SKM-1 treated with dmso at 0.1 percent for 144 hours (cell line): Measurements from ENCODE around the gene ZBTB6.
"Not testable (repeated sequence)": the region's sequence is repeated elsewhere in the genome, so short reads cannot be mapped to it uniquely, and the experiment has no call there.

Experiments
- DNase-seq: peaks from one replicate; lab custom pipeline; 2025; ENCODE audit not compliant: unreplicated experiment; lab: John Stamatoyannopoulos, UW

ZBTB6 gene

GRCh38 chr9:122929796-122930354, 16.8 kb upstream of the ZBTB6 start:
- DNase-seq: no peak

DNA sequence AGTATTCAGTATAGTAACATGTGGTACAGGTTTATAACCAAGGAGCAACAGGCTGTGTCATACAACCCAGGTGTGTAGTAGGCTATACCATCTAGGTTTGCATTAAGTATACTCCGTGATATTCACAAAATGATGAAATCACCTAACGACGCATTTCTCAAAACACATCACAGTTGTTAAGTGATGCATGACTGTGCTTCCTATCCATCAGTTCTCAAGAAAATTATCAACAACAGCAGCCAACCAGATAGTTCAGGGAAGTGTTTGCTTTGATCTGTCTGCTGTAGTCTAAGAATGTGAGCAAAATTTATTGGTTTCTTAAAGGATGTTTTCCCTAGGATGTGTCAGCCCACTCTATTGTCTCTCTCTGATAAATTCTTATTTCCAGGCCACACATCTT, 10.8 kb upstream of the ZBTB6 start:
- no peak for DNase-seq

- no peak for DNase-seq
Measured at GRCh38 chr9:122922713-122923112, 9.6 kb upstream of the ZBTB6 start.

- DNase-seq: no peak
Measured at GRCh38 chr9:122918310-122918709, 5.2 kb upstream of the ZBTB6 start.

GRCh38 chr9:122912671-122912963, 506 bp downstream of the ZBTB6 start:
- no peak for DNase-seq

GRCh38 chr9:122906122-122906521, 7.0 kb downstream of the ZBTB6 start:
- not testable (repeated sequence) for DNase-seq

- peak; percentile 99 for DNase-seq
Measured at GRCh38 chr9:122904823-122905710, 8.1 kb downstream of the ZBTB6 start, which contains the start of gene RC3H2. TSS of gene RC3H2 (minus strand) at chr9:122905359. CDS start at chr9:122897509, 7,850 bp downstream.

- DNase-seq: no peak
Measured at GRCh38 chr9:122904466-122904822, 8.7 kb downstream of the ZBTB6 start.

DNA sequence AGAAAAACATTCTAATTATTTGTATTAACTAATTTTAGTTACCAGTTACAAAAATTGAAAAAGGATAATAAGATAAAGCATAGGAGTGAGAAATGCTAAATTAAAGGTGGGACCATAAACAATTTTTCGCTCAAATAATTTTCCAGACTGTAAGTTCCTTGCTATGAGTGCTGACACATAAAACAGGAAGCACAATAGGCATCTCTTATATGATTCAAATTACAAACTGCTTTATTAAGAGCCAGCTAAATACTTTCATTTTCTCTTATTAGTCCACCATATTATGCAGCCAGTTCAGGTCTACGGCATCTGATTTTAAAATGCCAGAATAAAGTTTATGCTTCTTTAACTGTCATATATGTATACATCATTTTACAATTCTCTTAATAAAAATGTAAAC, 12.3 kb downstream of the ZBTB6 start:
- no peak for DNase-seq

GRCh38 chr9:122897969-122898368, 15.2 kb downstream of the ZBTB6 start:
- DNase-seq: no peak

DNA sequence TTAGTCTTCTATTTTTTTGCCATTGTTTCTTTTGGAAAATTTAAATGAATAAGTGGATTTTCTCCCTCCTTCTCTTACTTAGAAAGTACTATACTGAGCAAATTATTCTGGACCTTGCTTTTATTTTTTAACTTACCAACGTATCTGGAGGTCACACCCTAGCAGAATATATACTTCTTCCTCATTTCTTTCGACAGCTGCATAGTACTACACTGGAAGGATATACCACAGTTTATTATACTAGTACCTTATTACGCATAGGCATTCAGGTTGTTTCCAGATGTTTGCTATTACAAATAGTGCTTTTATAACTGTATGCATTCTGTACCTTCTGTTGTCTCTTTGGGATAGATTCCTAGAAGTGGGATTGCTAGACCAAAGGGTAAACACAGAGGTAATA, 24.6 kb downstream of the ZBTB6 start:
- no peak for DNase-seq

- DNase-seq: no peak
Measured at GRCh38 chr9:122883125-122883524, 30.0 kb downstream of the ZBTB6 start.

DNA sequence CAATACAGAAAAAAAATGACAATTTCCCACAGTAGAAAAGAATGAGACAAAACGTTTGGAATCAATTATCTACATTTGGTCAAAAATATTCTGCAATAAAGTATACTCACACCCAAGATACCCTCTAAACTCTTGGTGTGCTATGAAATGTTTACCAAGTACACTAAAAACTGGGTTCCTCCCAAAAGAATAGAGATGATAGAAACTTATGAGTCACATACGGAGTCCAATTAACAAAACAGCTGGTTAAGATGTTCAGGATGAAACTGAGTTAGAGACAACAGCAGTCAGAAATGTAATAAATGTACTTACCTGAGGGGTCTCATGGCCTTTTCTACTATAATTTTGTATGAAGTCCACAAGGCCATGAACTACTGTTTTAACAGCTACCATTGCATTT, 33.7 kb downstream of the ZBTB6 start:
- DNase-seq: no peak

- no peak for DNase-seq
Measured at GRCh38 chr9:122875523-122875922, 37.6 kb downstream of the ZBTB6 start.

GRCh38 chr9:122867276-122867675, 45.8 kb downstream of the ZBTB6 start:
- not testable (repeated sequence) for DNase-seq

DNA sequence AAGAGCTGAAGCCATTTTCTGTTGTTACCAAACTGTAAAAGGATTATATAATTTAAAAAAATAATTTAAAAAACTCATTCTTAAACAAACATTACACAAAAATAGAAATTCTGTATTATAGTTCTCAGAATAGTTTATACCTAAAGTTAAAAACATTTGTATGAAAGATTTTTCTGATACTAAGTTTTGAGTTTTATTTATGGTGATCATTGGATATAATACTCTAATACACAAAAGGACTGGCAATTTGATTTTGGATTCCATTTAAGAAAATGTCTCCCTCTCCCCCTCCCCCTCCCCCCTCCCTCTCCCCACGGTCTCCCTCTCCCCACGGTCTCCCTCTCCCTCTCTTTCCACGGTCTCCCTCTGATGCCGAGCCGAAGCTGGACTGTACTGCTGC, 47.0 kb downstream of the ZBTB6 start:
- DNase-seq: no peak

DNA sequence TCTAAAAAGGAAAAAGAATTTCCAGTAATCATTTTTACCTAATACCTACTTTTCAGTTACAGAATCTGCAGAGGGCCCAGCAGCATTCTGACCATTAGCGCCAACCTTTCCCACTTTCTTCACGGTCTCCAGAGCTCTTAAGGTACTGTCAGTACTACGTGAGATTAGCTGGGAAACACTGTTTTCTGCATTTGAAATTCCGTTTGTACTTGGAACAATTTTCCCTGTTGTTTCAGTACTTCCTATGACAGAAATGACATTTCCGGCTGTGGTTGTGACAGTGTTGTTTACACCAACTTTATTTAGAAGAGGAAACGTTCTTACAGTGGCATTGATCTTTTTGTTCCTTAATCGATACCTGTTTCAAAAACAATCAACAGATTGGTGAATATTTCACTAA, 47.8 kb downstream of the ZBTB6 start:
- DNase-seq: no peak

DNA sequence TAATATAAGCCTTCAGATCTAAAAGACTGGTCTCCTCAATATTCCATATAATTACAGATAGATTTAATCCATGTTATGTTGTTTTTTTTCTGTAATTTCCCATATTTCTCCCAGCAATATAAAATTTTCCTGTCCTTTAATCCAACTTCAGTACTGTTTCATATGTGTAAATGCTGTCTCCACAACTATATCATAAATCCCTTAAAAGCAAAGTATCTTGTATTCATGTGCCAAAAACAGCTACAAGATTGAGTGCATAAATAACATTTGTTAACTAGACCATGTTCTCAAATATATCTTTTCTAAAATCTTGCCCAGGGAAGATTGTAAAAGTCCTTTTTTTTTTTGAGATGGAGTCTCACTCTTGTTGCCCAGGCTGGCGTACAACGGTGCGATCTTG, 49.7 kb downstream of the ZBTB6 start:
- no peak for DNase-seq

- no peak for DNase-seq
Measured at GRCh38 chr9:122860319-122861142, 52.6 kb downstream of the ZBTB6 start.
